Neural cell (in vitro differentiated cells): ENCODE data around the gene GNG2.

Experiments used
- EP300 ChIP-seq: fragments of 450-650 bp; conservative IDR thresholded peaks from 2 replicates; pipeline ENCODE4 v1.6.1; 2014; ENCODE audit warnings: antibody characterized with exemption, mild to moderate bottlenecking, moderate library complexity; ENCODE audit not compliant: poor library complexity, severe bottlenecking
- TF ChIP-seq, protein P1 (sequence below): fragments of 450-650 bp; IDR thresholded peaks from 2 replicates; pipeline ENCODE4 v1.5.1; 2014; ENCODE audit warnings: antibody characterized with exemption, mild to moderate bottlenecking, moderate library complexity; ENCODE audit not compliant: poor library complexity, severe bottlenecking

DNA sequence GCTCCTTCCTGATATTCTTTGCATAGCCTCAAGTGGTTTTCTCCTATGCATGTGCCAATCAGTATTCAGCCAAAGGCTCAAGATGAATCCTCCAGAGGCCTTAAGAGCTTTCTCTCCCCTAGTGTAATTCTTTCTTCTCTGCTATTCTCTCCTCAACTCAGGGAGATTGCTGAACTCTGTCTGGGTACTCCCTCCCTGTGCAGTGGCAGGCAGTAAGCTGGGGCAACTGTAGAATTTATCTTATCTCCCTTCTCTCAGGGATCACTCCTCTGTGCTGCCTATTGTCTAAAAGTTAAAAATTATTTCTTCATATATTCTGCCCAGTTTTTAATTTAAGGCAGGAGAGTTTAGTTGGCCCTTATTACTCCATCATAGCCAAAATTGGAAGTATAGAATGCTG is 100.5 kb downstream of the GNG2 start:
- TF ChIP-seq, protein P1, sequence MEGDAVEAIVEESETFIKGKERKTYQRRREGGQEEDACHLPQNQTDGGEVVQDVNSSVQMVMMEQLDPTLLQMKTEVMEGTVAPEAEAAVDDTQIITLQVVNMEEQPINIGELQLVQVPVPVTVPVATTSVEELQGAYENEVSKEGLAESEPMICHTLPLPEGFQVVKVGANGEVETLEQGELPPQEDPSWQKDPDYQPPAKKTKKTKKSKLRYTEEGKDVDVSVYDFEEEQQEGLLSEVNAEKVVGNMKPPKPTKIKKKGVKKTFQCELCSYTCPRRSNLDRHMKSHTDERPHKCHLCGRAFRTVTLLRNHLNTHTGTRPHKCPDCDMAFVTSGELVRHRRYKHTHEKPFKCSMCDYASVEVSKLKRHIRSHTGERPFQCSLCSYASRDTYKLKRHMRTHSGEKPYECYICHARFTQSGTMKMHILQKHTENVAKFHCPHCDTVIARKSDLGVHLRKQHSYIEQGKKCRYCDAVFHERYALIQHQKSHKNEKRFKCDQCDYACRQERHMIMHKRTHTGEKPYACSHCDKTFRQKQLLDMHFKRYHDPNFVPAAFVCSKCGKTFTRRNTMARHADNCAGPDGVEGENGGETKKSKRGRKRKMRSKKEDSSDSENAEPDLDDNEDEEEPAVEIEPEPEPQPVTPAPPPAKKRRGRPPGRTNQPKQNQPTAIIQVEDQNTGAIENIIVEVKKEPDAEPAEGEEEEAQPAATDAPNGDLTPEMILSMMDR, result no peak
- TF ChIP-seq EP300, result no peak
